GM19239 (cell line): ENCODE results near the gene ENTPD2.

Experiments
- DNase-seq: peaks from one replicate; pipeline ENCODE4 v3.0.0; 2011; ENCODE audit warnings: low spot score; ENCODE audit not compliant: insufficient read length
- FAIRE-seq: peaks from 2 replicates; lab custom pipeline; 2011; peaks lifted over from hg19 to GRCh38; lab: Jason Lieb, UNC

Gene ENTPD2

DNA sequence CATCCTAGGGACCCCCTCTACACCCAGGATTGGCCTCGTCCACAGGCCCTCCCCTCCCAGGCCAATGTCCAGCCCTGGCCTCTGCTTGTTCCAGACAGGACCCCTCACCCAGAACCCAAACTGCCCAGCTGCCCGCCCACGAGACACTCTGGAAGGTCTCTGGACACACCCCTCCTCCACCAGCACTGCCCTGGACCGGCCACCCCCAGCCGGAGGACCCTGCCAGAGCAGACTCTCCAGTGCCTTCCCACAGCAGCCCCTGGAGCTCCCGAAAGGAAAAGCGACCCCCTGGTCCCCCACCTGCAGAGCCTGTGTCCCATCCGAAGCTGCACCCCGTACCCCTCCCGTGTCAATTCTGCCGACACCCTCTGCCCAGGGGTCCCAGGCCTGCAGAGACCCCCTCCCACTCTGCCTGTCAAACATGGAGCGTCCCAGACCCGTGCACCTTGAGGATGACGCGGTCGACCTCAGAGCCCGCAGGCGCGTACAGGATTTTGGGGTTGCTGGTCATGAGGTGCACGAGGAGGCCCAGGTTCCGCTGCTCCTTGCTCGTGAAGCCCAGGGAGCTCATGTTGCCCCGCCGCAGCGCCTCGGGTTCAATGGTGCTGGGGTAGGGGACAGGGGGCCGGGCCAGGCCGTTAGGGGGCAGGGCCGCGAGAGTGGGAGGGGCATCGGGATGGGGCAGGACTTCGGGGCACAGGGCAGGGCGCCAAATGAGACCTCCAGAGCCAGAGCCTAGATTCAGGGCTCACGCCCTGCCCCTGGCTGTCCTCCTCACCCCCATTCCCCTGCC lies 33.8 kb downstream of the ENTPD2 start:
- FAIRE-seq (no peak), DNase-seq (no peak)

DNA sequence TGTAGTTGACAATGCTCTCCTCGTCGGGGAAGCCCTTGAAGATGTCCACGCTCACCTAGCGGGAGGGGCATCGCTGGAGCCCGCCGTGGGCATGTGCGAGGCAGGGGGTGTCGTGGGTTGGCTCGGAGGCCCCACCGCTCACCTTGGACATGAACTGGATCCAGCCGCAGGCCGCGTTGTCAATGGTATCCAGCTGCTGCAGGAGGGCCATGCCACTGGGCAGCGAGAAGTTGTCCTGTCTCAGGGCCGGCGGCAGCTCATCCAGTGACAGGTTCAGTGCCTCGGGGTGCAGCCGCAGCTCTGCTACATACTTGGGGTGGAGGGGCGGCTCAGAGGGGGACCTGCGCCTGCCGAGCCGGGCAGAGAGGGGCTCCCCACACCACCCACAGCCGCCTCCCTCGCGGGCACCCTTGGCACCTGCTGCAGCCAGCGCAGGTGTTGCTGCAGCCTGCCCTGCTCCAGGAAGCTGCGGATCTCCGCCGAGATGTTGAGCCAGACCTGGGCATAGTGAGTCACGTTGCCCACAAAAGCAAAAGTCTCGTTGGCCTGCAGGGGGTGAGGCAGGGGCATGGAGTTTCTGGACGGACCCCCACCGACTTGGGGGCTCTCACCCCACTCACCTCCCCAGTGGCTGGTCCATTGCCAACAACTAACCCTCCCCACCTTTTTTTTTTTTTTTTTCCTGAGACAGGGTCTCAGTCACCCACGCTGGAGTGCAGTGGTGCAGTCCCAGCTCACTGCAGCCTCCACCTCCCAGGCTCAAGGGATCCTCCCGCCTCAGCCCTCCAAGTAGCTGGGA lies 34.9 kb downstream of the ENTPD2 start:
- no peak for FAIRE-seq
- no peak for DNase-seq

DNA sequence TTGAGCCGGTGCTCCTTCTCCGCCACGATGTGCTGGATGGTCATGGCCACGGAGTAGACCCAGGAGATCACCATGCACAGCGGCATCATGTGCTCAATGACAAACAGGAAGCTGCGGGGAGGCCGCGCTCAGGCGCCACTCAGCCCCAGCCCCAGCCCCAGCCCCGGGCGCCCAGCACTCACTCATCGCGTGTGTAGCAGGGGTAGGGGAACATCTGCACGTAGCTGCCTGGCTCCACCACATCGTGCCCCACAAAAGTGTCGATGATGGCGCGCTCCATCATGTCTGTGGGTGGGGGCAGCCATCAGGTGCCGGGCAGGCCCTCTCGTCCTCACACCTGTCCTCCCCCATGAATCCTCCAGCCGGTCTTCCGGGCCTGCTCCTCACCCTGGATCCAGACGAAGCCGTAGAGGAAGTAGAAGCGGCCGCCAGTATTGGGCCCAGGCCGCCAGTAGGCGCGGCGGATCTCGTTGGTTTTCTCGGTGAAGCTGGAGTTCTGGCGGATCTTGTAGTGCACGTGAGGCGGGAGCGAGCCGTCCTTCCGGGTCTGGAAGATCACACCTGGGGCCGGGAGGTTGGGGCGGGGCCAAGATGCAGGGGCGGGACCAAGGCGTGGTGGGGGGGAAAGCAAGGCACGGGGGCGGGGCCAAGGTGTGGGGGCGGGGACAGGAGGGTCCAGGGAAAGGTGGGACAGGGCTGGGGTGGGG lies 35.9 kb downstream of the ENTPD2 start:
- FAIRE-seq (no peak), DNase-seq (no peak)

DNA sequence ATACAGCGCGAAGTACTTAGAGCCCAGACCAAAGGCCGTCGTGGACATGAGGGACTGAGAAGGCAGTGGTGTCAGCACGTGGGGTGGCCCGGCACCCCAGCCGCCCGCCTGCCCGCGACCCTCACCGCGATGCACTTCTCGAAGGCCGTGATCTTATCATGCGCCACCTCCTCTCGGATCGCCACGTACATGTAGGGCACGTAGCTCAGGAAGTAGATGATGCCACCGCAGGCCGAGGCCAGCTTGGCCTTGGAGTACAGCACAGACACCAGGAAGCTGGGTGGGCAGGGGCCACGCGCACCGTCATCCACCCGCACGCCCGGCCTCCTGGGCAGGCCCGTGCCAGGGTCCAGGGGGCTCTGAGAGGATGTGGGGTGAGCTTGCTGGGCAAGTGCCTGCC lies 36.8 kb downstream of the ENTPD2 start:
- no peak for DNase-seq
- no peak for FAIRE-seq

DNA sequence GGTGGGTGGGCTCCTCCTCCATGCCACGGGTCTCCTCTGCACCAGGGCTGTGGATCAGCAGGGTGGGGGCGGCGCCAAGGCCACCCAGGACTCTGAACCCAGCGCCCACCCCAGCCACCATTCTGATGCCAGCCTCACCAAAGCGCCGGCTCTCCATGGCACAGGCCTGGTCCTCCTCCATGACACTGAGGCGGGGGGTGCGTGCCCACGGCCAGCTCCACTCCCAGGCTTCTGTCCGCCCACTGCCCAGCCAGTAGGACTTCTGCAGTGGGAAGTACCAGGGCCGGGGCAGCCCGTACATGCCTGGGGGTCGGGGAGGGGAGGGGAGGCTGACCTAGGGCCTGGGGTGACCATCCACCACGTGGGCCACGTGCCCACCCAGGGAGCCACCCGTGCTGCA lies 37.4 kb downstream of the ENTPD2 start:
- no peak for DNase-seq

DNA sequence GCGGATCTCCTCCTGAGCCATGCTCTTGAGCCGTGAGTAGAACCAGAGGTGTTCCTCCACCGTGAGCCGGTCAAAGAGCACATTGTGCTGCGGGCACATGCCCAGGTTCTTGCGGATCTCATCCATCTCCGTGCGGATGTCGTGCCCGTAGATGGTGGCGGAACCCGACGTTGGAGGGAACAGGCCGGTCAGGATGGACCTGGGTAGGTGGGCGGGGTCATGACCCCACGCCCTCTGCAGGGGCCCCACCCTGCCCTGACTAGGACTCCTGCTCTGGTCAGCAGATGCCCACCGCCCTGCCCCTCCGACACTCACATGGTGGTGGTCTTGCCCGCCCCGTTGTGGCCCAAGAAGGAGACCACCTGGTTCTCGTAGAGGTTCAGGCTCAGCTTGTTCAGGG lies 37.9 kb downstream of the ENTPD2 start:
- DNase-seq, result no peak
- FAIRE-seq, result no peak

More for the DNA sequence above, 37.4 kb downstream of the ENTPD2 start:
- FAIRE-seq, result no peak

DNA sequence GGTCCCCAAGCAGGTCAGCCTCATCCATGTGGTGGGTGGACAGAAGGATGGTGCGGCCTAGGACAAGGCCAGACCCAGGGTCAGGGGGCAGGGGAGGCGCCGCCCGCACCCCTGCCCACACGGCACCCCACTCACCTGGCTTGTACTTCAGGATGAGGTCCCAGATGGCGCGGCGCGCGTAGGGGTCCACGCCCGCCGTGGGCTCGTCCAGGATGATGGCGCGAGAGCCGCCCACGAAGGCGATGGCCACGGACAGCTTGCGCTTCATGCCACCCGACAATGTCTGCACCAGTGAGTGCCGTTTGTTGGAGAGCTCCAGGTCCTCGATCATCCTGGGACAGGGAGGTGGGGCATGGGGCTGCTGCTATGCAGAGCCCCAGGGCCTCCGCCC lies 38.3 kb downstream of the ENTPD2 start:
- FAIRE-seq (no peak), DNase-seq (no peak)

DNA sequence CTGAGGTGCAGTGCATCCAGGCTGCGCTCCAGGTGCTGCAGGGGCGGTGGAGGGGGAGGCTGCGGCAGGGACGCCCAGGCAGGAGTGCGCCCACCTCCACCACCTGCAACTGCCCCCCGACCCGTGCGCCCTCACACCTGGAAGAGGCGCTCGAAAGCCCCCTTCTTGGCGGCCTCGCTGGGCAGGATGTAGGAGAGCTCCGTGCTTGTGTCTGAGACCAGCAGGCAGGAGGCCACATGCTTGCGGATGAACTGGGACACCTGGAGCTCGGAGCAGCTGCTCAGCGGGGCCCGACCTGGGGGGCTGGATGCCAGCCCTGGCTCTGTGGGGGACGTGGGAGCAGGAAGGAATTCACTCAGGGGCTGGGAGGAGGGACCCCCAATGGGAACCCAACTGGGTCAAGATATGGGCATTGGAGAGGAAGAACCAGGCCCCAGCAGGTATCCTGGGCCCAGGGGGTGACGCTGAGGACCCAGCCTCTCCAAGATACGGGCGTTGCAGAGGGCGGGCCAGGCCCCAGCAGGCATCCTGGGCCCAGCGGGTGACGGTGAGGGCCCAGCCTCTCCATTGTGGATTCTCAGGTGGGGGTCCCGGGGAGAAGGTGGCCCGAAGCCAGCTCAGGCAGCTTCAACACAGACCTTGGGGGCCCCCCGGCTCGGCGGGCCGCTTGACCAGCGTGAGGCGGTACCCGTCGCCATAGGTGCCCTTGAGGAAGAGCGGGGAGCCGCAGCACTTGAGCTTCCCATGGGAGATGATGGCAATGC lies 38.9 kb downstream of the ENTPD2 start:
- DNase-seq (no peak), FAIRE-seq (no peak)

DNA sequence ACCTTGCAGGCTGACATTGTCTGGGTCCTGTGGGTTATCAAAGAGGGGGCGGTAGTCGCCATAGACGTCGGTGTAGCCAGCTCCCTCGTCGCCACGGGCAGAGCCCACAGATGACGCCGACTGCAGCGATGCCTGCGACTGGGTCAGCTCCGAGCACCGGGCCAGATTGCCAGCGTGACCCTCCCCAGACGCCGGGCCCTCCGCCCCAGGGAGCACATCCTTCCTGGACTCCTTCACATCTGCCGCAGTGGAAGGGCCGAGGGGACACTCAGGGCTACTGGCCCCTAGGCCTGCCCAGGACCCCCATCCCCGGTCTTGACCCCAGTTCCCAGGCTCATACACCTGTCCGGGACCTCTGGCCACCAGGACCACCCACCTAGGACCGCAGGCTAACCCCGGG lies 39.7 kb downstream of the ENTPD2 start:
- FAIRE-seq (no peak), DNase-seq (no peak)

DNA sequence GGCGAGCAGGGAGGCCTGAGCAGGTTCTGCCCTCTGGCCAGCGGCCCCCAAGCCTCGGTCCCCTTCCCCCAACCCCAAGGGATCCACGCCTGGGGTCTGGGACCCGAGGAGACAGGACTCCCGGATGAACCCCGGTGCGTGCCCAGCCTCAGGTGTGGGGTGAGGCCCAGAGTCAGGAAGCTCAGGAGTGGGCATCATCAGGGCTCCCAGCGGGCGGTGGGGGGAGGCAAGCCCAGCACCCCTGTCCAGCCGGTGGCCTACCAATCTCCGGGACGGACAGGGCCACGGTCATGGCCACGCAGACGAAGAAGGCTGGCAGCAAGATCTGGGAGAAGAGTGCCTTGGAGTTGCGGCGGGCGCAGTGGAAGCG lies 40.3 kb downstream of the ENTPD2 start:
- no peak for DNase-seq
- FAIRE-seq, result no peak

DNA sequence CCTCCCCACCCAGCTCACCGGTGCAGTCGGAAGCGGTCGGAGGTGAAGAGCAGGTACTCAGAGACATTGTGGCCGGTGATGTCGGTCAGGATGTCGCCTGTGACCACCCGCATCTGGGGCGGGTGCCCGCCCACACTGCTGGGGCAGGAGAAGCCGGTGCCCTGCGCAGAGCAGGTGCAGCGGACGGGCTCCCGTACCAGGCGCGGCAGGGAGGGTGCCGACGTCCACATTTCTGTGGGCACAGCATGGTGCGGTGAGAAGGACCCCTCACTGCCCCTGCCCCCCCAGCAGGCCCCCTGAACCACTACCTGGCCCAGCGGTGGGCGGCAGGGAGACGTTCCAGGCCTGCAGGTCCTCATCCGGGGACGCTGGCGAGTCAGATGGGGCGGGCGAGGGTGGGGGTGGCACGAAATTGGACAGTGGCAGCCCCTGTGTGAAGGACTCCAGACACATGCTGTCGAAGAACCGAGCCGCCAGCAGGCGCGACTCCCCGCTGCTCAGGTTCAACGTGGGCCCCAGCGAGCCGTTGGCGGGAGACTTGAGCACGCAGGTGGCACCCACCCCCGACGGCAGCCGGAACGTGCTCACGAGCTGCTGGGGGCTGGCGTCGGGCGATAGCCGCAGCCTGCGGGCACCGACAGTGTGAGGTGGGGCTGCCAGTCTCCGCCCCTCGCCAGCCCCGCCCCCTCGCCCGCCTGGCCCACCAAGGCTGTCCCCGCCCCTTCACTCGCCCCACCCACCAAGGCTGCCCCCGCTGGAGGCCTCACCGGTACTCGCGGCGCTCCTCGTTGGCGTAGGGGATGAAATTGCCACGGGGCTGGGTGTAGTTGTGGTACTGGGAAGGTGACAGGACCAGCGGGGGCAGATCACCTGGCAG lies 40.9 kb downstream of the ENTPD2 start:
- DNase-seq (no peak), FAIRE-seq (no peak)

DNA sequence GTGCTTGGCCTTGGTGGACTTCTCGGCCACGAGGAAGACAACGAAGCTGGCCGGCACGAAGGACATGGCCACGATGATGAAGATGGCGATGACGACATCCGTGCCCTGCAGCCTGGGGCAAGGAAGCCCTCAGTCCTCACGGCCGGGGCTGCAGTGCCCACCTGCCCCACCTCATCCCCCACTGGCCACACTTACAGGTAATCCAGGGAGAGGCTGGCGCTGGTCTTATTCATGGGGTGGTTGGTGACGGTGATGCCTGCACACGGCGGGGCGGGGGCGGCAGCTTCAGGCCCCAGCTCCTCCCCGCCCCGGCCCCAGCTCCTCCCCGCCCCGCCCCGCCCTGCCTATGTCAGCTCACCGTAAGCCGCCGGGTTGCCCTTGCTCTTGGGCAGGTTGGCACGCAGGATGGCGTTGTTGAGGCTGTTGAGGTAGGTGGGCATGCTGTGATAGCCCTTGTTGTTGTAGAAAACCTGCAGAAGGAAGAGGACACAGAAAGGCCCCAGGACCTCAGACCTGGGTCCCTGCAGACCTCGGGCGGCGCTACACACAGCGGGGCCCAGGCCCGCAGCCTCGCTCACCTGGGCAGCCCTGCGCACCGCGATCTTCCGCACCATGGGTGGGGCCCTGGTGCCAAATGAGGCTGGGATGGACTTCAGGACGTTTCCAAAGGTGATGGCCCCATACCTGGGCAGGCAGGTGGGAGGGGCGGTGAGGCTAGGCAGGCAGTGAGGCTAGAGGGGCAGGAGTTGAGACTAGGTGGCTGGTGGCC lies 41.8 kb downstream of the ENTPD2 start:
- FAIRE-seq, result no peak

DNA sequence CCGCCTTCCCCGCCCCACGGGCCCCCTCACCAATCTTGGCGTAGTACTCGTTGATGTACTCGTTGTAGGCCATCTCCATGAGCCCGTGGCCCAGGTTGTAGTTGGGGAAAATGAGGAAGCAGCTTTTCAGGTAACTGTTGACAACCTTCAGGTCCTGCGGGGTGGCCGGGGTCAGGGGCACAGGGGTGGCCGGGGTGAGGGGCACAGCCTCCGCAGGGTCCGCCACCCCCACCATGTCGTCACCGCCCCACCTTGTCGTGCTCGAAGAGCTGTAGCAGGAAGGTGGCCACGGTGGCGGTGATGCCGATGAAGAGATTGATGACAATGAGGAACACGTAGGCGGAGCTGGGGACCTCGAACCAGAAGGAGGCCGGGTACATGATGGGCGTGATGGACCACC lies 42.7 kb downstream of the ENTPD2 start:
- FAIRE-seq (no peak), DNase-seq (no peak)

More for the DNA sequence above, 41.8 kb downstream of the ENTPD2 start:
- no peak for DNase-seq

DNA sequence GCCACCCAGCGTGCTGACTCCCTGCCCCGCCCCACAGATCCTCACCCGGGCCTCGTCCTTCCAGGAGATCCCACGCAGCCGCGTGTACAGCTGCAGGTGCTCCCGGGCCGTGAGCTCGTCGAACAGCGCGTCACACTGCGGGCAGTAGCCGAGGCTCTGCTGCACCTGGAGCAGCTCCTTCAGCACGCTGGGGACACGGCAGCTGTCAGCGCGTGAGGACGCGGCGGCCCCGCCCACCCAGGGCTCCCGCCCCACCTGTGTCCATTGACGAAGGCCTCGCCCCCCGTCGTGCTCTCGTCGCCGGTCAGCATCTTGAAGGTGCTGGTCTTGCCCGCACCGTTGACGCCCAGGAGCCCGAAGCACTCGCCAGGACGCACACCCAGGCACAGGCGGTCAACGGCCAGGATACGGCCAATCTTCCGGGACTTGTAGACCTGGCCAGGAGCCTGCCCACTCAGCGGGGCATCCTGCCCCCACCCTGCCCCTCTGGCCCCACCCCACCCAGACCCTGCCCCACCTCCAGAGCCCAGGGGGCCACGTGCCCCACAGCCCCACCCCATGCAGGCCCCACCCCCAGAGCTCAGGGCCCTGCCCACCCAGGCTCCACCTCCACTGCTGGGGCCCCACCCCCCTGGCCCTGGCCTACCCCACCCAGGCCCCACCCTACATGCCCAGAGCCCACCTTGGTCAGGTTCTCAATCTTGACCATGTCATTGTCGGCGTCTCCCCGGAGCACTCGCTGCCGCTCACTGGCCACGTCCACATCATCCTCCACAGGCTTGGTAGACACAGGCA lies 43.7 kb downstream of the ENTPD2 start:
- FAIRE-seq (no peak), DNase-seq (no peak)

DNA sequence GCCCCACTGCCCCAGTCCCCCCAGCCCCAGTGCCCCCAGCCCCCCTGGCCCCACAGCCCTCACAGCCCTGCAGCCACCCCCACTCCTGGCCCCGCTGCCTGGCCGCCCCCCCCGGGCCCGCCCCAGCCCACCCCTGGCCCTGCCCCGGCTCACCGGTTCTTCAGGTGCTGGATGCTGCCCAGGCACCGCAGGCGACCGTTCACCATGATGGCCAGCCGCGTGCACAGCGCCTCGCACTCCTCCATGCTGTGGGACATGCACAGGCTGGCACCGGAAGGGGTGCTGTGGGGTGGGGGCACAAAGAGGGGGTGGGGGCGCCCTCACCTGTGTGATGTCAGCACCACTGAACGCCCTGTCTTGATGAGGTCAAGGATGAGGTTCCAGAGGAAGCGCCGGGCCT lies 44.6 kb downstream of the ENTPD2 start:
- FAIRE-seq (no peak), DNase-seq (no peak)

DNA sequence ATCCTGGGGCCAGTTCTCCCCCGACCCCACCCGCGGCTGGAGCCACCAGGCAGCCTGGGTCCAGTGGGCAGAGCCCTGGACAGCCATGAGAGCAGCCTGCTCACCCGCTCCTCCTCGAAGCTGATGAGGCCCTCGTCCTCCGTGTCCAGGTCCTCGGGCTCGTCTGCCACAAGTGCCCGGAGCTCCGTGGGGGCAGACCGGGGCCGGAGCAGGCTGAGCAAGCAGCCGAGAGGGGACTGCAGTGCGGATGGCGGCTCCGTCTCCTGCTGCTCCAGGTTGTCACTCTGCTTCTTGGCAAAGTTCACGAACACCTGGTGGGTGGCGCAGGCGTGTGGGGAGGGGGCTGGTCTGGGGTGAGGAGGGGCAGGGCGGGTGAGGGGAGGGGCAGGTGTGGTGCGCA lies 45.5 kb downstream of the ENTPD2 start:
- no peak for DNase-seq

DNA sequence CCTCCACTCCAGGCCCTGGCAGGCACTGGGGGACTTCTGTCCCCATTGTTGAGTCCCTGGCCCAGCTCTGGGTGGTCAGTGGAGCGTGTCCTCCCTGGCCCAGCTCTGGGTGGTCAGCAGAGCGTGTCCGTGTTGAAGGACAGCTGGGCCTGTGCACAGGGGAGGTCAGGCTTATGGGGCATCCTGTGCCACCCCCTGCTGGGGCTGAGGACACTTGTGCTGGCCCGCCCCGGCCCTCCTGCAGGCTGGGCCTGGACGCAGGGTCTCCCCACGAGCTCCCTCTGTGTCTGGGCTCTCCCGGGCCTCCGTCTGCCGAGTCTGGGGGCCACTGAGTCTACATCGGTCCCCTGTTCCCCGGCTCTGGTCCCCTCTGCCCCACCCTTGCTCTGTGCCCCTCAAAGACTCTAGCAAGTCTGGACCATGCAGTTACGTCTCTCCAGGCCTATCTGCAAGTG lies 46.0 kb downstream of the ENTPD2 start:
- DNase-seq, result no peak
- FAIRE-seq, result no peak

More for the DNA sequence above, 45.5 kb downstream of the ENTPD2 start:
- no peak for FAIRE-seq
